Measurements from ENCODE around the gene NECTIN2. TPM values are rescaled to one million over a fixed set of nuclear protein-coding genes. Genes with fewer than 3 reads are reported as not detected.
A peak's percentile ranks its signal among the peaks of the same experiment; 100 is the strongest.
"Not testable (repeated sequence)": the region's sequence is repeated elsewhere in the genome, so short reads cannot be mapped to it uniquely, and the experiment has no call there.

The NECTIN2 gene
- total RNA-seq, 1 experiment from 2014 or later = 61.0 TPM

GRCh38 chr19:44887648-44888047 lies 41.6 kb downstream of the NECTIN2 start:
- CTCF ChIA-PET = no interaction called here
- no peak overlapping the region for H3K4me2 ChIP-seq (ENCODE audit: low read length)
- H3K4me1 ChIP-seq (ENCODE audit: insufficient read depth, low read length) = peaks cover 11% of the 10 kb centered on the region
- no peak overlapping the region for H3K4me3 ChIP-seq (ENCODE audit: low read length)
- peaks cover 6% of the 10 kb centered on the region; the same call in 1 of the 2 replicates for H4K20me1 ChIP-seq (ENCODE audit: low read length)
- H2AFZ ChIP-seq (ENCODE audit: low read length) = no peak overlapping the region
- no peaks in the 10 kb centered on the region for H3K27me3 ChIP-seq (ENCODE audit: low read length)
- no peak for DNase-seq
- H3K36me3 ChIP-seq (ENCODE audit: low read depth, low read length) = peaks cover 4% of the 10 kb centered on the region
- BruUV-seq (replicated peaks) = no TSS peak
- no peaks in the 10 kb centered on the region for H3F3A ChIP-seq (ENCODE audit: low read length, unreplicated experiment)
- ATAC-seq = no peak
- TF ChIP-seq, protein P1, sequence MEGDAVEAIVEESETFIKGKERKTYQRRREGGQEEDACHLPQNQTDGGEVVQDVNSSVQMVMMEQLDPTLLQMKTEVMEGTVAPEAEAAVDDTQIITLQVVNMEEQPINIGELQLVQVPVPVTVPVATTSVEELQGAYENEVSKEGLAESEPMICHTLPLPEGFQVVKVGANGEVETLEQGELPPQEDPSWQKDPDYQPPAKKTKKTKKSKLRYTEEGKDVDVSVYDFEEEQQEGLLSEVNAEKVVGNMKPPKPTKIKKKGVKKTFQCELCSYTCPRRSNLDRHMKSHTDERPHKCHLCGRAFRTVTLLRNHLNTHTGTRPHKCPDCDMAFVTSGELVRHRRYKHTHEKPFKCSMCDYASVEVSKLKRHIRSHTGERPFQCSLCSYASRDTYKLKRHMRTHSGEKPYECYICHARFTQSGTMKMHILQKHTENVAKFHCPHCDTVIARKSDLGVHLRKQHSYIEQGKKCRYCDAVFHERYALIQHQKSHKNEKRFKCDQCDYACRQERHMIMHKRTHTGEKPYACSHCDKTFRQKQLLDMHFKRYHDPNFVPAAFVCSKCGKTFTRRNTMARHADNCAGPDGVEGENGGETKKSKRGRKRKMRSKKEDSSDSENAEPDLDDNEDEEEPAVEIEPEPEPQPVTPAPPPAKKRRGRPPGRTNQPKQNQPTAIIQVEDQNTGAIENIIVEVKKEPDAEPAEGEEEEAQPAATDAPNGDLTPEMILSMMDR (conservative IDR thresholded peaks at IDR 0.05; ENCODE audit: low read depth, low read length) = no peak
- no peak for TF ChIP-seq EZH2 (IDR thresholded peaks at IDR 0.05; ENCODE audit: low read length, unreplicated experiment)
- POLR2A ChIA-PET (ENCODE audit: unreplicated experiment) = no interaction called here
- no peak overlapping the region for H3K9ac ChIP-seq (ENCODE audit: low read length)
- H3K9me3 ChIP-seq (ENCODE audit: low read length) = no peaks in the 10 kb centered on the region
- no peak overlapping the region for H3K27ac ChIP-seq (ENCODE audit: low read length)
- intact Hi-C loops (cut with micrococcal nuclease) = no loop called here
- no peaks in the 10 kb centered on the region for H3K9me2 ChIP-seq (replicated peaks; ENCODE audit: low read length)
- peaks cover 16% of the 10 kb centered on the region for H3K79me2 ChIP-seq (ENCODE audit: low read length)

DNA sequence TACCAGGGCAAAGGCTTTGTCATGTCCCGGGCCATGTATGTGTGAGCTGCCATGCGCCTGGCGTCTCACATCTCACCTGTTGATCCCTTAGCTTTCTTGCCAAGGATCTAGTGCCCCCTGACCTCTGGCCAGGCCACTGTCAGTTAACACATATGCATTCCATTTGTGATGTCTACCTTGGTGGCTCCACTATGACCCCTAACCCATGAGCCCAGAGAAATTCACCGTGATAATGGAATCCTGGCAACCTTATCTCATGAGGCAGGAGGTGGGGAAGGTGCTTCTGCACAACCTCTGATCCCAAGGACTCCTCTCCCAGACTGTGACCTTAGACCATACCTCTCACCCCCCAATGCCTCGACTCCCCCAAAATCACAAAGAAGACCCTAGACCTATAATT lies 42.2 kb downstream of the NECTIN2 start:
- DNase-seq; POLR2A ChIA-PET (ENCODE audit: unreplicated experiment); intact Hi-C loops (cut with micrococcal nuclease); H3K27ac ChIP-seq (ENCODE audit: low read length); H4K20me1 ChIP-seq (ENCODE audit: low read length); H3K4me2 ChIP-seq (ENCODE audit: low read length); H3K9ac ChIP-seq (ENCODE audit: low read length); H3F3A ChIP-seq (ENCODE audit: low read length, unreplicated experiment); CTCF ChIA-PET; H3K4me3 ChIP-seq (ENCODE audit: low read length); BruUV-seq (replicated peaks); H2AFZ ChIP-seq (ENCODE audit: low read length); H3K9me3 ChIP-seq (ENCODE audit: low read length); ATAC-seq; H3K27me3 ChIP-seq (ENCODE audit: low read length); H3K9me2 ChIP-seq (replicated peaks; ENCODE audit: low read length): not testable (repeated sequence)
- peaks cover 10% of the 10 kb centered on the region for H3K36me3 ChIP-seq (ENCODE audit: low read depth, low read length)
- H3K4me1 ChIP-seq (ENCODE audit: insufficient read depth, low read length) = peaks cover 16% of the 10 kb centered on the region
- peaks cover 23% of the 10 kb centered on the region for H3K79me2 ChIP-seq (ENCODE audit: low read length)

GRCh38 chr19:44889830-44890365 lies 43.8 kb downstream of the NECTIN2 start:
- ATAC-seq = no peak
- TF ChIP-seq EZH2 (IDR thresholded peaks at IDR 0.05; ENCODE audit: low read length, unreplicated experiment) = no peak
- TF ChIP-seq, protein P1 (conservative IDR thresholded peaks at IDR 0.05; ENCODE audit: low read depth, low read length) = no peak
- TF ChIP-seq EZH2phosphoT487 (IDR thresholded peaks at IDR 0.05; ENCODE audit: borderline replicate concordance, low read length) = no peak
- H3K79me2 ChIP-seq (ENCODE audit: low read length) = peaks cover 35% of the 10 kb centered on the region
- no peaks in the 10 kb centered on the region for H3K9me2 ChIP-seq (replicated peaks; ENCODE audit: low read length)
- H3K4me3 ChIP-seq (ENCODE audit: low read length) = peak overlapping the region; percentile 66
- H3F3A ChIP-seq (ENCODE audit: low read length, unreplicated experiment) = no peaks in the 10 kb centered on the region
- intact Hi-C loops (cut with micrococcal nuclease) = loop anchor here (5.0 kb wide), 1 partner anchor 43 kb away; the partner anchor contains the start of gene NECTIN2
- H3K36me3 ChIP-seq (ENCODE audit: low read depth, low read length) = peaks cover 23% of the 10 kb centered on the region
- POLR2A ChIA-PET (ENCODE audit: unreplicated experiment) = interaction anchor here (0.6 to 1.0 kb wide), 3 partner anchors 42 to 1350 kb away, joined by 3 to 5 read pairs (median 3); partner anchors contain the start of gene NECTIN2
- H3K27me3 ChIP-seq (ENCODE audit: low read length) = no peaks in the 10 kb centered on the region
- BruUV-seq (replicated peaks) = TSS peak; percentile 72
- CTCF ChIA-PET = no interaction called here
- peaks cover 16% of the 10 kb centered on the region for H3K4me1 ChIP-seq (ENCODE audit: insufficient read depth, low read length)
- peak overlapping the region; percentile 84 for H3K4me2 ChIP-seq (ENCODE audit: low read length)
- H2AFZ ChIP-seq (ENCODE audit: low read length) = peak overlapping the region; percentile 85
- H4K20me1 ChIP-seq (ENCODE audit: low read length) = peaks cover 6% of the 10 kb centered on the region; the same call in 1 of the 2 replicates
- H3K9me3 ChIP-seq (ENCODE audit: low read length) = no peaks in the 10 kb centered on the region
- peak overlapping the region; percentile 80 for H3K9ac ChIP-seq (ENCODE audit: low read length)
- DNase-seq = no peak
- H3K27ac ChIP-seq (ENCODE audit: low read length) = peak overlapping the region; percentile 86

Measured in PC-3 (cell line).